ENCODE measurements around the gene CAMTA1. TPM values are rescaled to one million over a fixed set of nuclear protein-coding genes. Genes with fewer than 3 reads are reported as not detected.

CAMTA1 gene
- total and polyA plus RNA-seq, 4 donors = 18.0 to 93.5 (median 35.8) TPM

DNA sequence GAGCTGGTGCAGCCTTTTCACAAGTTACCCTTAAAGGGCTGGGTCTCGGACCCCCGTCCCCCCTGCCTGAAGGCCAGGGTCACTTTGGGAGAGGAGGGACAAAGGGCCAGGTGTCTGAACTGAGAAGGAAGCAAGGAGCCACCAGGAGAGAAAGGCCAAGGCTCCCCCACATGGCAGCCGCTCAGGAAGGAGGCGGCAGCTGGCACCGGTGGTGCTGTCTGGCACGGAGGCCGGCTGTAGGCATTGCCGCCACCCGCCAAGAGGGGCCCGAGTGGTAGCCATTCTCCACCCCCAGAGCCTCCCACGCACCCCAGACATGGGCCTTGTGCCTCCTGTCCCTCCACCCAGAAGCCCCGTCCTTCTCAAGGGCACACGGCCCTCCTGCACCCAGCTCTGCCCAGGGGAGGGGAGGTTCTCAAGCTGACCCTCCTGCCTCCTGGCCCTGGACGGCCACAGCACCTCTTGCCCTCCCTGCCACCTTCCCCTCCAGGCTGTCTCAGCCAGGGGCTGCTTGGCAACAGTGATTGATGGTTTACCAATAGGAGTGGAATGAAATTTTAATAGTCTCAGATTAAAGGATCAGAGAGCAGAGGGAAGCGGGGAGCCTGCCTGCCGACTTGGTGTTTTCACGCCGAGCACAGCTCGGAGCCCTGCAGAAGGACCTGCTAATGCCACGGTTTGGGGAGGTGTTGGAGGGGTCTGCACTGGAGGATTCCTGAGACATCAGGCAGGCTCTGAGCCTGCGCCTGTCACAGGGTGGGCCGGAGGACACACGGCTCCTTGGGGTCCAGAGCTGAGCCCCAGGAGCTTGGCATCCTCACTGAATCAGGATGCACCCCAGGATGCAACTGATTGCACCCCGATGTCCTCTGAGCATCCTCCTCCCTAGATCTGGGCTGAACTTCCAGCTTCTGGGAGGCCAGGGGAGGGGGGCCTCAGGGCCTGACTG is 773.9 kb downstream of the CAMTA1 start (continued):
- TF ChIP-seq, protein P1, sequence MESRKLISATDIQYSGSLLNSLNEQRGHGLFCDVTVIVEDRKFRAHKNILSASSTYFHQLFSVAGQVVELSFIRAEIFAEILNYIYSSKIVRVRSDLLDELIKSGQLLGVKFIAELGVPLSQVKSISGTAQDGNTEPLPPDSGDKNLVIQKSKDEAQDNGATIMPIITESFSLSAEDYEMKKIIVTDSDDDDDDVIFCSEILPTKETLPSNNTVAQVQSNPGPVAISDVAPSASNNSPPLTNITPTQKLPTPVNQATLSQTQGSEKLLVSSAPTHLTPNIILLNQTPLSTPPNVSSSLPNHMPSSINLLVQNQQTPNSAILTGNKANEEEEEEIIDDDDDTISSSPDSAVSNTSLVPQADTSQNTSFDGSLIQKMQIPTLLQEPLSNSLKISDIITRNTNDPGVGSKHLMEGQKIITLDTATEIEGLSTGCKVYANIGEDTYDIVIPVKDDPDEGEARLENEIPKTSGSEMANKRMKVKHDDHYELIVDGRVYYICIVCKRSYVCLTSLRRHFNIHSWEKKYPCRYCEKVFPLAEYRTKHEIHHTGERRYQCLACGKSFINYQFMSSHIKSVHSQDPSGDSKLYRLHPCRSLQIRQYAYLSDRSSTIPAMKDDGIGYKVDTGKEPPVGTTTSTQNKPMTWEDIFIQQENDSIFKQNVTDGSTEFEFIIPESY (IDR thresholded peaks at IDR 0.05) = no peak
- no peak for TF ChIP-seq EGR1 (IDR thresholded peaks at IDR 0.05; ENCODE audit: low read depth in 2 of 2)
- no peak for TF ChIP-seq ATF3 (IDR thresholded peaks at IDR 0.05)
- TF ChIP-seq FOXA2 (IDR thresholded peaks at IDR 0.05) = no peak

DNA sequence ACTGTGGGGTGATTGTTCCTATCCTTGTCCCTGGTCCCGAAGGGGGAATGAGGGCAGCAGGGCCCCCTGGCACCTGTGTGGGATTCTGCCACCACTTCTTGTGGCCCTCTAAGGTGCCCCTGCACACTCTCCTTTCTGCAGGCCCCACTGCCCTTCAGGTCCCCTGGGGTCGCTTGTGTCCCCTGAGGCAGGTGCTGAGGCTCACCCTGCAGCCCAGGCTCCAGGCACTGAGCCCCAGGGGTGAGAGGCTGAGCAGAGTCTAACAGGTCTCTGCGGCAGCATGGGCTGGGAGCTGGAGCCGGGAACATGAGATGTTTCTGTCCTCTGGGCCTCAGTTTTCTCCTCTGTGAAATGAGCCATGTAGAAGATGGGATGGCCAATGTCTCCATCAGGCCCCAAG is 774.9 kb downstream of the CAMTA1 start:
- Histone ChIP-seq H3K27me3 (ENCODE audit: control insufficient read depth in 4 of 4, insufficient read depth in 4 of 4, low read length in 3 of 4) (no peaks in the 10 kb centered on the region), H3K36me3 (ENCODE audit: control insufficient read depth in 4 of 4, insufficient read depth in 3 of 4, low read depth in 1 of 4, low read length in 3 of 4) (no peaks in the 10 kb centered on the region), H3K4me3 (ENCODE audit: low read depth in 1 of 3, low read length in 3 of 3) (no peak overlapping the region), H3K9me3 (ENCODE audit: control insufficient read depth in 4 of 4, low read length in 3 of 4) (no peaks in the 10 kb centered on the region), H3K9ac (ENCODE audit: low read depth in 1 of 2, low read length in 2 of 2) (no peak overlapping the region), H3K27ac (ENCODE audit: low read depth in 1 of 2, low read length in 2 of 2) (no peak overlapping the region), H3K4me1 (ENCODE audit: control insufficient read depth in 4 of 4, insufficient read depth in 4 of 4, low read length in 3 of 4) (no peaks in the 10 kb centered on the region)
- WGBS = 94% methylated on average over 4 of the region's 4 CpGs
- no peak for DNase-seq (ENCODE audit: low spot score)
- TF ChIP-seq SP1 (IDR thresholded peaks at IDR 0.05) (no peak), FOXA2 (IDR thresholded peaks at IDR 0.05) (no peak), JUND (IDR thresholded peaks at IDR 0.05) (no peak), ATF3 (IDR thresholded peaks at IDR 0.05) (no peak), HNF4G (IDR thresholded peaks at IDR 0.05) (no peak), TAF1 (conservative IDR thresholded peaks at IDR 0.05) (no peak), HNF4A (conservative IDR thresholded peaks at IDR 0.05) (no peak), REST (IDR thresholded peaks at IDR 0.05) (no peak), EGR1 (IDR thresholded peaks at IDR 0.05; ENCODE audit: low read depth in 2 of 2) (no peak), RAD21 (IDR thresholded peaks at IDR 0.05) (no peak), NR2F2 (IDR thresholded peaks at IDR 0.05) (no peak), FOXA1 (IDR thresholded peaks at IDR 0.05) (no peak)
- TF ChIP-seq, protein P2, sequence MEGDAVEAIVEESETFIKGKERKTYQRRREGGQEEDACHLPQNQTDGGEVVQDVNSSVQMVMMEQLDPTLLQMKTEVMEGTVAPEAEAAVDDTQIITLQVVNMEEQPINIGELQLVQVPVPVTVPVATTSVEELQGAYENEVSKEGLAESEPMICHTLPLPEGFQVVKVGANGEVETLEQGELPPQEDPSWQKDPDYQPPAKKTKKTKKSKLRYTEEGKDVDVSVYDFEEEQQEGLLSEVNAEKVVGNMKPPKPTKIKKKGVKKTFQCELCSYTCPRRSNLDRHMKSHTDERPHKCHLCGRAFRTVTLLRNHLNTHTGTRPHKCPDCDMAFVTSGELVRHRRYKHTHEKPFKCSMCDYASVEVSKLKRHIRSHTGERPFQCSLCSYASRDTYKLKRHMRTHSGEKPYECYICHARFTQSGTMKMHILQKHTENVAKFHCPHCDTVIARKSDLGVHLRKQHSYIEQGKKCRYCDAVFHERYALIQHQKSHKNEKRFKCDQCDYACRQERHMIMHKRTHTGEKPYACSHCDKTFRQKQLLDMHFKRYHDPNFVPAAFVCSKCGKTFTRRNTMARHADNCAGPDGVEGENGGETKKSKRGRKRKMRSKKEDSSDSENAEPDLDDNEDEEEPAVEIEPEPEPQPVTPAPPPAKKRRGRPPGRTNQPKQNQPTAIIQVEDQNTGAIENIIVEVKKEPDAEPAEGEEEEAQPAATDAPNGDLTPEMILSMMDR (IDR thresholded peaks at IDR 0.05; ENCODE audit: low read depth, low read length, missing input control) = no peak

Measured in liver (tissue), 9 donors.